Astrocyte of the hippocampus (primary cell): ENCODE results near the gene ERG.
A peak's percentile ranks its signal among the peaks of the same experiment; 100 is the strongest.

ENCODE experiments used
- DNase-seq: peaks from one replicate; pipeline ENCODE4 v3.0.0; 2011; ENCODE audit warnings: low read depth, low spot score

Gene ERG

DNA sequence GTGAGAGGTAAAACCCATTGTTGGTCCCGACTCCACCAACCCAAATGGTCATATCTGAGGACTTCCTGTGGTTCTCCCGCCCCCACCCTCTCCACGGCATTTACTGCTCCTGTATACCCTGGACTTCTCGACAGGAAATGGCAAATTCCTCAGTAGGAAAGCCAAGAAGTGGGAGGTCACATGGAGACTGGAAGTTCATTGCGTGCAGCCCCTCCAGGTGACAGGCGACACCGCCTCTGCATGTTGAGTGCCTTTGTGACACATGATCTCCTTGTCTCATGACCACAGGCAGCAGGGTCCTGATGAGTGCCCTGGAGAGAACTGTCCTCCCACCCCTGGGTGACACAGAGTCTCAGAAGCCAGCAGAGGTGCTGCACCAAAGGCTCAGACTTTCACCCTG lies 24.2 kb downstream of the ERG start:
- no peak for DNase-seq

DNA sequence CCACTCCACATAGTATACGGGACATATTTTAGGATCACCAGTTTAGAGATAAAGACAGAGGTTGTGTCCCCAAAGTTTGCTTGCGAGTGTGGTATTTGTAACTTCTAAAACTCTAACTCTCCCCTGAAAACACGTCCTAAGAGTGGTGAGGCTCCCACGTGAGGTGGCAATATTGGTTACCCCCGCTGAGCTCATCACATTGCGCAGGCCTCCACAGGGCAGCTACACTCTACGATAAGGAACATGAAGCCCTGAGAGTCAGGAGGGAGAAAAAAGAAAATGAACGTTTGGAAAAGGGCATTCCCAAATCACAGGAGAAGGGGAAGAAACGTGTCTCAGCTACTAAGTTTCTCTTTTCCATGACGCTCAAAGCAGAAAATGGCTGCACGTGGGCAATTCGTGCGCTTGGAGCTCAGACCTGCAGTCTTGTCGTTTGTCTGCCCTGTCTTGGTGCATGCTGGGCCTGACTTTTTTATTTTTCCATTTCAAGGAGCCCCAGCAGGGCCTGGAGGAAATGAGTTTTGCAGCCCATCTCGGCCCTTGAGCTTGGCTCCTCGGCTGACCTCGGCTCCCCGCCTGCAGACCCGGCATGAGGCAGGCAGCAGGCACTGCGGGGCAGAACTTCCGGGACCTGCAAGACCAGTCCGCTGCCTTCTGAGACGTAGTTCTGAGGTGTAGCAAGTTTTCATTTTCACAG lies 25.7 kb downstream of the ERG start:
- DNase-seq, result no peak

DNA sequence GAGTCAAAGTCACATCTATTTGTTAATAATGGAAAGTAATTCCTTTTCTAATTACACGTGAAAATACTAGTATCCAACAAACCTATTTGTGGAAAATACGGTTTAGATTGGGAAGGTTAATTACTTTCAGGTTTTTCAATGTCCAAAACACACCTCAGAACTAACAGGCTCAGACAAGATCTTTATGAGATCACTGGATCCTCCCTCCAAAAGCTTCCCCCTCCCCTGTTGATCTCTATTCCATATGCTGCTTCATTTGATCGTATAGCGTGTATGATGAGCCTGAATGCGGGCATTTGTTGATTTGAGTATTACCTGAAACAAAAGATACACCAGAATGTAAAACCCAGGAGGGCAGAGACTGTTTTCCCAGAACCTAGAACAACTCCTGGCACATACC lies 26.5 kb downstream of the ERG start:
- DNase-seq, result no peak

DNA sequence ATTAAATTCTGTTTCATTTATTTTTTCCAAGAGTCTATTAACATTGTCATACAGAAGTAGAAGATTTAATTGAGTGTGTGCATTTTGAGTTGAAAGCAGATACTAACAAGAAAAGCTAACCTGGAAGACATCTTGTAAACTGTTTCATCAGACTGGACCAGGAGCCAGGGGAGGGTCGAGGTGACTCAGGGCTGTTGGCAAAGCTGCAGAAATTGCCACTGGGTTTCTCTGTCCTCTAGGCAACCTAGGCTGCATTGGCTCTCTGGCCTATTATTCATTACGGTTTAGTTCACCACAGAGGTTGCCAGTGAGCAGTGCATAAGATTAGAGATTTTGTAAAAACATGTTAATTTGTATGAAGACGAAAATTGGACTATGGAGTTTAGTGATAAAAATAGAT lies 27.5 kb downstream of the ERG start:
- DNase-seq, result peak; percentile 47

DNA sequence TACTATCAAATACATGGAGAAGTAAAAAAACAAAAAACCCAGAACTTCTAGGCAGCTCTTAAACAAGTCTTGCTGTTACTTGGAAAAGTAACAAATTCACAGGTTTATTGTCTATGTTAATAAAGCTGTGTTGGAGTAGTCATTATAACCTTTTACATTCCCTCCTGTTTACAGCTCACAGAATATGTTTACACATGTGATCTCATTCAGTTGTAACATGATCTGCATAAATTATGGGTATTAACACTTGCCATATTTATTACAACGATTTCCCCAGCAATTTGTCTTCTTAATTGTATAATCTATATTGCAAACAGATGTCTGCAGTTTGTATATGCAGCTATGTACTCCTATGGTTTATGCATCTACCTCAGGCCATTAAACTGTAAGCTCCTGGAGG lies 28.6 kb downstream of the ERG start:
- no peak for DNase-seq

DNA sequence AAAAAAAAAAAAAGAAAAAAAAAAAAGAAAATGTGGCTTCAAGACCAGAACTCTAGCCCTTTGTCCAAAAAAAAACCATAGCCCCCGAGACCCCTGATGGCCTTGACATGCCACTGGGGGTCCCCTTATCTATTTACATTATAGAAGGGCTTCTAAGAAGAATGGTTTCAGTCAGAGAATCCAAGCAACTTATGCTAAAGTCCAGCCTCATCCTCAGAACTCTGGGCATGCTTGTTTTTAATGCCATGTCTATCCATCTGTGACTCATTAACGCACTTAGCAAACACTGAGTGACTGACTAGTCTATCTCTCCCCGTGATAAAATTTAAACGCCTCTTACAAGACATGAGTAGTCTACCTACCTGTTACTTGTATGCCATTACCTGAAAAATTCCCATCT lies 29.3 kb downstream of the ERG start:
- DNase-seq, result no peak

DNA sequence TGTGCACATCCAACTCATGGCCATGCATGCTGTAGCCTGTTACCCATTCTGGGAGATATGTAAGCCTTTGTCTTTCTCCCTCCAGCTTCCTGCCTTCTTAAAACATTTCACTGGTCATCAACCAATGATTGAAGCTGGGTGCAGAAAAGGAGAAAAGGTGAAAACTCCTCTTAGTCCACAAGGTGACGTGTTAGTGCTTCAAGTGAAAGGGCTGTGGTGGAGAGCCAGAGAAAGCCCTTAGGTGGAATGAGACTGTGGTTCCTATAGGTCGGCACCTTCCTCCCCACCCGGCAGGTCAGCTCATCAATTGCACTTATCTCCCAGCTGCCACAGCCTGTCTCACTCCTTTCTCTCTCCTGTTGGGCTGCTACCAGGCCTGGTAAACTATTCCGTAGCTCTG lies 30.4 kb downstream of the ERG start:
- DNase-seq, result no peak

DNA sequence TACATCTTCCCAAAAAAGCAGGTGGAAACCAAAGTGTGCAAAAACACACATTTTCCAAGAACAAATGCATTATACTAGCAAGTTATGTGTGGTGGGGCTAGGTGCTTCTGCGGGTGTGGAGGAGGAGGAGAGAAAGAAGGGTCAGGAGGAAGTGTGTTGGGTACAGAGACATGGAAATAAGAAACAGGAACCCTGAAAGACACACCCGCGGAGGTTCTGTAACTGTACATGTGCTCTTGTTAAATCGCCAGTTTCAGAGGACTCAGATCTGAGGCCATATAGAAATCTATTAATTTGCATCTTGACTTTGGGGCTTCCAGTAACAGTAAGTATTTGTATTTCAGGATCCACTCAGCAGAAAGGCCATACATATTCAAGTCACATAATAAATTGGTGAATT lies 30.9 kb downstream of the ERG start:
- DNase-seq, result no peak

DNA sequence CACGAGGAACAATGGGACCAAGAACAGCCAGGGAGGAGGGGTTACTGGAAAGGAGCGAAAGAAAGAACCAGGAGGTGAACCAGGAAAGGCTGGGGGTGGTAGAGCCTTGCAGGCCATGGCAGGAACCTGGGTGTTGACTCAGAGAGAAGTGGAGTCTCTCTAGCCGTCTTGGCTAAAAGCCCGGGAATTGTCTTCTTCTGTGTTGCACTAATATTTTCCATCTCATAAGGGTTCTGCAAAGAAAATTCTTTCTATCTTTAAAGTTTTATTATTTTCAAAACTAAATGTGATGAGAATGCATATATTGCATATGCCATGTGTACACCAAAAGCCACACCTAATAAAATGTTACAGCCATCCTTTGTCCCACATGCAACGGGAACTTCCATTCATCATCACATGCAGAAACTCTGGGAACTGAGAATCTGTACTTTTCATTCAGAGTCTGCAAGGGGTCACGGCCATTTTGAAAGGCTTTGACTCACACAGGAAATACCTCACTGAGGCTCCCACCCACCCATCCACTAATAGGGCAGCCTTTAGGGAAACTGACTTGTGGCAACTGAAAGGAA lies 38.0 kb downstream of the ERG start:
- DNase-seq, result peak; percentile 50

DNA sequence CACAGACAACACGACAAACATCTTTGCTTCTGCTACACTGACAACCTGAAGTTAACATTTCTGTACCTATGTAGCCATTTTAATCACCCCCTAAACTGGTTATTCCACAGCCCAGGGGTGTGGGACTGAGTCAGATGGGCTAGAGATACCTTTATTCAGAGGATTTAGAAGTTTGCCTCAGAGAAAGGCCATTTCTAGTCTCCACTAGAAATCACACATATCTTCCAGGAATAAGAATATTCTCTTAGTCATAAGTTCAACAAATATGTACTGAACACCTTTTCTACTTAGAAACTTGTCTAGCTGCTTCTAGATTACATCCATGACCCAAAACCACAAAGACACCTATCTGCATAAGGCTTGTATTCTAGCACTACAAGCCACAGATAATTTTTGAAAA lies 38.8 kb downstream of the ERG start:
- DNase-seq, result no peak

DNA sequence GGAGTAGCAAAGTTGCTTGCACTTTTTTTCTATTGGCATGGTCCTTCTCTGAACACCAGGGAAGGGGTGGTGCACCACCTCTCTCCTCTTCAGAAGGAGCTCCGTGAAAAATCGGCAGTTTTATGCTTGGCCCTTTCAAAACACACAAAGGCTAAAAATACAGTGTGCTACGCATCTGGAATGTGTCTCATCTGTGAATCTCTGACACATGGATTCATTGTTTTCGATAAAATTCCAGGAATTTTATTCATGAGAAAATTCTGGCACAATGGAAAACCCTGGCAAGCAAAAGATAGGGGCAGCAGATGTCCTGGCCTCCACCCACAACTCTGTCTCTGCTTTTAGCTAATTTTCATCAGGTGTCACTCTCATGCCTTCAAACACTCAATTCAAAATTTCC lies 42.9 kb downstream of the ERG start:
- DNase-seq, result no peak

- no peak for DNase-seq
Observed at GRCh38 chr21:38454702-38455101, 43.6 kb downstream of the ERG start.

DNA sequence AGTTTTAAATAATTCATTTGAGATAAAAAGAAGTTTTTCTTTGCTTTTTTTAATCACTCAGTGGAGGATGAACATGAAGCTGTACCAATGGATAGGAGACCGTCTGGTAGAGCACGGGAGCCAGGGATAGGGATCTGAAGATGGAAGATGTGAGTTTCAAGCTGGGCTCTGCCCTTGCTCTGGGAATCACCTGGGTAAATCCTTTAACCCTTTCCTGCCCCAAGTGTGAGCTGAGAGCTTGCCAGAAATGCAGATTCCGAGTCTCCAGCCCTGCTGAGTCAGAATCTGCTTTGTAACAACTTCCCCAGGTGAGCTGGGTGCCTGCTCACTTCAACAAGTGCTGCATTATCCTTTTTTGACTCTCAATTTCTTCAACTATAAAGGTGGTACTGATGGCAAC lies 44.1 kb downstream of the ERG start:
- DNase-seq, result no peak

- no peak for DNase-seq
Observed at GRCh38 chr21:38448671-38449385, 49.4 kb downstream of the ERG start.

- DNase-seq, result no peak
Observed at GRCh38 chr21:38447611-38448010, 50.7 kb downstream of the ERG start.

GRCh38 chr21:38444691-38445090 lies 53.6 kb downstream of the ERG start:
- DNase-seq, result no peak

- DNase-seq, result no peak
Observed at GRCh38 chr21:38443110-38443509, 55.2 kb downstream of the ERG start.

GRCh38 chr21:38441153-38441552 lies 57.1 kb downstream of the ERG start:
- DNase-seq, result no peak

DNA sequence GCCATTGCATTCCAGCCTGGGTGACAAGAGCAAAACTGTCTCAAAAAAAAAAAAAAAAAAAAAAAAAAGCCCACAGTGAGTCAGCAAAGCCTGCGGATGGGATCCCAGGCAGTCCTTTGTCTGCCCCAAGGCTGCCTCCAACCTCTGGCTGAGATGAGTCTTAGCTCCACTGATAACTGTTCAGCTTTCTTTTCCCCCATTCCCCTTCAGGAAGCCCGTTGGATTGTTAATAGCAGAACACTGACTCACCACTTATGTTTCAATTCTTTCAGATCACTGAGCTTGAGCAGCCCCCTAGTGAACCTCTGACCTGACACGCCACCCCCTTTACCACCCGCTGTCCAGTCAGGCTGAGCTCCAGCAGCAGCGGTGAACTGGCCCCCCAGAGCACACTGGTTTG lies 57.5 kb downstream of the ERG start:
- peak; percentile 79 for DNase-seq

DNA sequence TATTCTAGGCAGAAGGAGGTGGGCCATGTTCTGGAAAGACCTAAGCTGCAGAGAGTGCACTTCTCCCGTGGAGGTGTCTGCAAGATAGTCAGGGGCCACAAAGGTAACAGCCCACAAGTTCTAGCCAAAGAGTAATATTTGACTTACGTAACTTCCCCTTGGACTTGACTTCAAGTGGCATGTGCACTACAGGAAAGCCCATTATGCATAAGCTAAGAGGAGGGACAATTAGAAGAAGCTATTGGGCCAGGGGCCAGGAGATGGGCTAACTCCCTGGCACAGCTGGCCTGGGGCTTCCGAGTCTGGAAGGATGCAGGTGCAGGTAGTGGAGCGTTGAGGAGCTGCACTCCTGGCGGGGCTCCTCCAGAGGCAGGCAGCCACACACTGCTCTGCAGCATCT lies 58.3 kb downstream of the ERG start:
- no peak for DNase-seq

DNA sequence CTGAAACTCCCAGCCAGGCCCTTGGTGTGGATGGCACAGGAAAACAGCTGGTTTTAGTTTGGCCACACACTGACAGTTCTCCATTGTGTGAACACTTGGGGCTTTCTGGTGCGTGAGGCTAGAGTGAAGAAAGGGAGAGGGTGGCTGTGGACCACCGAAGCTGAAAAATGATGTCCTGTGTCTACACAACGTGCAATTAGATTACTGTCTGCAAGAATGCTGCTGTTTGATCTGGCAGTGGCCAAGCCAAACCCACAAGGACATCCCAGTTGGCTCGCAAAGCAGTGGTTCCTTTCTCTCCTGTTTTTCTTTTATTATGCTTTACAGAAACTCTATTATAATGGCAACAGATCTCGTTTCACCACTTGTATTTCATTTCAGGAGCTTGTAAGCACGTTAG lies 58.9 kb downstream of the ERG start:
- DNase-seq, result peak; percentile 45

GRCh38 chr21:38438462-38438893 lies 59.8 kb downstream of the ERG start:
- DNase-seq, result peak; percentile 91

DNA sequence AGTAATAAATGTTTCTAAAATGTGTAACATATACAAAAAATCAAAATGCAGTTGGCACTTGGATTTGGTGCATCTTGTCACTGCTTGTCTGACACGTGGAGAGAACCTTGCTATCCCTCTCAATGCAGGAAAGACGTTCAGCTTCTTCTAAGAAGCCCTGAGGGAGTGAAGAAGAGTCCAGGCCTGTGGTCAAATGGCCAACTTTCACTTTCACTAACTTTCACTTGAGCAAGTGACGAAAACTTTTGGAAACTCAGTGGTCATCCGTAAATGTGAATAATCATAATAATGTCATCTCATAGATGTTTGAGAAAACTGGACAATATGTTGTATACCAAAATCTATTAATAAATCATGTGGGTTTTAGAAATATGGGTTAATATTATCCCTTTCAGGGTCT lies 61.9 kb downstream of the ERG start:
- no peak for DNase-seq
